IMR-90 (cell line): ENCODE measurements around the gene SCYGR4.

Experiments used
- BHLHE40 ChIP-seq: fragments of 150-350 bp; IDR thresholded peaks from 2 replicates; pipeline ENCODE4 v1.6.1; 2016; ENCODE audit warnings: mild to moderate bottlenecking, low read depth, low read length
- CEBPB ChIP-seq: IDR thresholded peaks from 2 replicates; pipeline ENCODE4 v1.6.1; 2012; ENCODE audit warnings: low read depth, low read length, improper control_type of control experiment
- RAD21 ChIP-seq: IDR thresholded peaks from 2 replicates; pipeline ENCODE4 v1.6.1; 2012; ENCODE audit warnings: low read length, improper control_type of control experiment
- USF2 ChIP-seq: fragments of 150-350 bp; IDR thresholded peaks from 2 replicates; pipeline ENCODE4 v1.6.1; 2017; ENCODE audit warnings: mild to moderate bottlenecking, antibody characterized with exemption, low read length, low read depth
- TF ChIP-seq, protein P1 (sequence below): conservative IDR thresholded peaks from 2 replicates; pipeline ENCODE4 v1.5.1; 2012; ENCODE audit warnings: mild to moderate bottlenecking, low read depth, low read length, improper control_type of control experiment

DNA sequence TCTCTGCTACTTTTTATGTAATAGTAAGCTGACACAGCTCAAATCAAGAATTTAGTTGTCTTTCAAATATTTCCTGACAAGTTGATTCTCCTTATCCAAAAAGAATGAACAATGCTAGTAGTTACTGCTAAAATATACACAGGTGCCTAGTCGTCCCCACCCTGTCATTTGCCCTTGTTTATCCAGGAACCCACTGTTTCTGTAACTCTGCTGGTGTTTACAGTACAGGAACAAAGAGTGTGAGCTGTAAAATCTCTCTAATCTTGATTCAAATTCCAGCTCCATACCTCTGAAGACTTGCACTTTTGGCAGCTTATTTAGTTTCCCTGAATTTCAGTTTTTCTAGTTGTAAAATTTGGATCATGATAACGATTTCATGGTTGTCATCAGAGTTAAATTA lies 39.7 kb upstream of the SCYGR4 start:
- TF ChIP-seq USF2 (no peak), BHLHE40 (no peak), RAD21 (no peak), CEBPB (no peak)
- TF ChIP-seq, protein P1, sequence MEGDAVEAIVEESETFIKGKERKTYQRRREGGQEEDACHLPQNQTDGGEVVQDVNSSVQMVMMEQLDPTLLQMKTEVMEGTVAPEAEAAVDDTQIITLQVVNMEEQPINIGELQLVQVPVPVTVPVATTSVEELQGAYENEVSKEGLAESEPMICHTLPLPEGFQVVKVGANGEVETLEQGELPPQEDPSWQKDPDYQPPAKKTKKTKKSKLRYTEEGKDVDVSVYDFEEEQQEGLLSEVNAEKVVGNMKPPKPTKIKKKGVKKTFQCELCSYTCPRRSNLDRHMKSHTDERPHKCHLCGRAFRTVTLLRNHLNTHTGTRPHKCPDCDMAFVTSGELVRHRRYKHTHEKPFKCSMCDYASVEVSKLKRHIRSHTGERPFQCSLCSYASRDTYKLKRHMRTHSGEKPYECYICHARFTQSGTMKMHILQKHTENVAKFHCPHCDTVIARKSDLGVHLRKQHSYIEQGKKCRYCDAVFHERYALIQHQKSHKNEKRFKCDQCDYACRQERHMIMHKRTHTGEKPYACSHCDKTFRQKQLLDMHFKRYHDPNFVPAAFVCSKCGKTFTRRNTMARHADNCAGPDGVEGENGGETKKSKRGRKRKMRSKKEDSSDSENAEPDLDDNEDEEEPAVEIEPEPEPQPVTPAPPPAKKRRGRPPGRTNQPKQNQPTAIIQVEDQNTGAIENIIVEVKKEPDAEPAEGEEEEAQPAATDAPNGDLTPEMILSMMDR, result no peak
